Uterus (tissue), 4 donors: ENCODE measurements around the gene BCAS2. TPM values are rescaled to one million over a fixed set of nuclear protein-coding genes. Genes with fewer than 3 reads are reported as not detected.

Experiments used
- DNase-seq, 2 donors: peaks; one replicate each; pipeline ENCODE4 v3.0.0-alpha.2; 2019 to 2020
- H3K27ac ChIP-seq, 2 donors: fragments of 200-600 bp; sonication (generic); 1 replicate in 1 of 2; 2 replicates in 1 of 2; pipeline ENCODE4 v1.5.1; 2016 to 2018
- H3K27me3 ChIP-seq, 2 donors: fragments of 200-600 bp; sonication (generic); one replicate each; pipeline ENCODE4 v1.5.1; 2018 to 2019; ENCODE audit warnings: control low read depth in 1 of 2
- H3K36me3 ChIP-seq, 2 donors: fragments of 200-600 bp; sonication (generic); one replicate each; pipeline ENCODE4 v1.5.1; 2019; ENCODE audit warnings: control low read depth in 1 of 2
- H3K4me1 ChIP-seq, 2 donors: fragments of 200-600 bp; sonication (generic); one replicate each; pipeline ENCODE4 v1.5.1; 2018 to 2019; ENCODE audit warnings: control low read depth in 1 of 2
- H3K4me3 ChIP-seq, 2 donors: fragments of 200-600 bp; sonication (generic); 1 replicate in 1 of 2; 2 replicates in 1 of 2; pipeline ENCODE4 v1.5.1; 2018 to 2019; ENCODE audit warnings: mild to moderate bottlenecking in 1 of 2
- H3K9me3 ChIP-seq, 2 donors: fragments of 200-600 bp; sonication (generic); one replicate each; pipeline ENCODE4 v1.5.1; 2019; ENCODE audit warnings: control low read depth in 1 of 2
- CTCF ChIP-seq, 4 experiments: fragments of 200-600 bp in 2 of 4; fragments of 450-650 bp in 2 of 4; sonication (generic) in 2 of 4; IDR thresholded peaks; one replicate each; pipeline ENCODE4 v1.5.1; 2016 to 2019; ENCODE audit warnings: antibody characterized with exemption in 4 of 4, mild to moderate bottlenecking in 2 of 4, moderate library complexity in 1 of 4
- POLR2A ChIP-seq, 2 donors: fragments of 450-650 bp; IDR thresholded peaks; one replicate each; pipeline ENCODE4 v1.6.1; 2016; ENCODE audit warnings: antibody characterized with exemption in 2 of 2, mild to moderate bottlenecking in 1 of 2, moderate library complexity in 1 of 2
- intact Hi-C: fragments of 100-400 bp; cut with DNase I; formaldehyde crosslinking; loops from one replicate; pipeline ENCODE4 v1.15.1; 2023; ENCODE audit warnings: low total_unique reads
- total RNA-seq, 4 donors: library from RNA; depleted of rRNA in 3 of 4; stranded (reverse); fragments of >200 nt in 3 of 4; gene quantifications; one replicate each; pipeline versions ENCODE4 v1.1.0 to v1.2.4, GENCODE V29; 2014 to 2023
- donor health status: DM: yes; HTN: yes; CAD: no.

BCAS2 gene
- total RNA-seq, 4 donors from 2014 or later, result 31.8 to 61.2 (median 40.2) TPM

- H3K9me3 ChIP-seq, result no peaks in the 10 kb centered on the region
- no peak for DNase-seq
- no peaks in the 10 kb centered on the region for H3K27me3 ChIP-seq
- intact Hi-C loops, result no loop called here
- H3K4me1 ChIP-seq, result no peaks in the 10 kb centered on the region
- no peaks in the 10 kb centered on the region for H3K36me3 ChIP-seq
- no peak overlapping the region for H3K27ac ChIP-seq
- TF ChIP-seq POLR2A (IDR thresholded peaks at IDR 0.05) (no peak), CTCF (IDR thresholded peaks at IDR 0.05) (no peak)
- H3K4me3 ChIP-seq, result no peak overlapping the region
Measured at GRCh38 chr1:114531094-114531493, 50.3 kb downstream of the BCAS2 start.

GRCh38 chr1:114530224-114530623 is 51.2 kb downstream of the BCAS2 start:
- Histone ChIP-seq H3K36me3 (no peaks in the 10 kb centered on the region), H3K27me3 (no peaks in the 10 kb centered on the region), H3K9me3 (no peaks in the 10 kb centered on the region), H3K4me1 (no peaks in the 10 kb centered on the region), H3K27ac (no peak overlapping the region), H3K4me3 (no peak overlapping the region)
- intact Hi-C loops, result no loop called here
- no peak for DNase-seq
- TF ChIP-seq CTCF (IDR thresholded peaks at IDR 0.05) (no peak), POLR2A (IDR thresholded peaks at IDR 0.05) (no peak)

GRCh38 chr1:114524944-114525343 is 56.5 kb downstream of the BCAS2 start:
- Histone ChIP-seq H3K4me3 (no peak overlapping the region), H3K4me1 (no peaks in the 10 kb centered on the region), H3K9me3 (no peaks in the 10 kb centered on the region), H3K36me3 (no peaks in the 10 kb centered on the region), H3K27me3 (no peaks in the 10 kb centered on the region), H3K27ac (no peak overlapping the region)
- intact Hi-C loops, result no loop called here
- TF ChIP-seq POLR2A (IDR thresholded peaks at IDR 0.05), result no peak
- no peak for TF ChIP-seq CTCF (IDR thresholded peaks at IDR 0.05)
- no peak for DNase-seq

- Histone ChIP-seq H3K27me3 (no peaks in the 10 kb centered on the region), H3K4me3 (no peak overlapping the region), H3K9me3 (no peaks in the 10 kb centered on the region), H3K36me3 (no peaks in the 10 kb centered on the region), H3K4me1 (no peaks in the 10 kb centered on the region), H3K27ac (no peak overlapping the region)
- intact Hi-C loops, result no loop called here
- TF ChIP-seq CTCF (IDR thresholded peaks at IDR 0.05) (no peak), POLR2A (IDR thresholded peaks at IDR 0.05) (no peak)
- no peak for DNase-seq
Measured at GRCh38 chr1:114522264-114522575, 59.2 kb downstream of the BCAS2 start.

- H3K4me3 ChIP-seq, result no peak overlapping the region
- H3K27ac ChIP-seq, result no peak overlapping the region
- DNase-seq, result no peak
- intact Hi-C loops, result no loop called here
- no peaks in the 10 kb centered on the region for H3K9me3 ChIP-seq
- H3K27me3 ChIP-seq, result no peaks in the 10 kb centered on the region
- no peak for TF ChIP-seq POLR2A (IDR thresholded peaks at IDR 0.05)
- TF ChIP-seq CTCF (IDR thresholded peaks at IDR 0.05), result no peak
- no peaks in the 10 kb centered on the region for H3K36me3 ChIP-seq
- no peaks in the 10 kb centered on the region for H3K4me1 ChIP-seq
Measured at GRCh38 chr1:114521396-114522263, 59.8 kb downstream of the BCAS2 start.

Other genes with a start within 250 kb of the BCAS2 start
- 10 to 100 TPM; 23.6 to 73.7 (median 50.8) TPM for gene TRIM33, start 70.4 kb downstream of the BCAS2 start, total RNA-seq
- 1 to 10 TPM; 1.8 to 7.9 (median 4.4) TPM for gene DENND2C, start 88.4 kb upstream of the BCAS2 start, total RNA-seq
- 1 to 10 TPM in 1 of 4 donors, not detected in 3; 1.3 TPM for gene AMPD1, start 113.9 kb upstream of the BCAS2 start, total RNA-seq
- 10 to 100 TPM in 3 of 4 donors, 1 to 10 TPM in 1; 7.7 to 57.9 (median 20.4) TPM for gene NRAS, start 135.2 kb upstream of the BCAS2 start, total RNA-seq
- 1,000 to 10,000 TPM in 2 of 4 donors, 100 to 1,000 TPM in 2; 247 to 1,200 (median 856) TPM for gene CSDE1, start 176.4 kb upstream of the BCAS2 start, total RNA-seq
- 100 to 1,000 TPM in 1 of 4 donors, 10 to 100 TPM in 3; 12.8 to 114 (median 37.0) TPM for gene SIKE1, start 199.1 kb upstream of the BCAS2 start, total RNA-seq